IPS DF 6.9 (cell line): Measurements from ENCODE around the gene B4GALNT4.
"Not testable (repeated sequence)": the region's sequence is repeated elsewhere in the genome, so short reads cannot be mapped to it uniquely, and the experiment has no call there.

Source experiments
- DNase-seq: peaks from one replicate; pipeline ENCODE4 v3.0.0-alpha.2; 2013; ENCODE audit warnings: low read depth, low spot score
- H3K27ac ChIP-seq: one replicate; pipeline ENCODE4 v1.5.1; 2013; ENCODE audit warnings: low read length, control low read depth
- H3K27me3 ChIP-seq: 2 replicates; pipeline ENCODE4 v1.6.1; 2013; ENCODE audit warnings: mild to moderate bottlenecking, low read length; ENCODE audit not compliant: control insufficient read depth, insufficient read depth
- H3K36me3 ChIP-seq: 2 replicates; pipeline ENCODE4 v1.6.1; 2013; ENCODE audit warnings: low read length; ENCODE audit not compliant: control insufficient read depth, insufficient read depth
- H3K4me1 ChIP-seq: 2 replicates; pipeline ENCODE4 v1.6.1; 2013; ENCODE audit warnings: low read length; ENCODE audit not compliant: control insufficient read depth, insufficient read depth
- H3K4me3 ChIP-seq: 2 replicates; pipeline ENCODE4 v1.5.1; 2013; ENCODE audit warnings: mild to moderate bottlenecking, low read length
- H3K9me3 ChIP-seq: 2 replicates; pipeline ENCODE4 v1.6.1; 2013; ENCODE audit warnings: low read length, inconsistent platforms; ENCODE audit not compliant: control insufficient read depth, insufficient read depth
- WGBS: extraction: QIAGEN DNeasy Blood & Tissue Kit; methylation state at CpG from one replicate; pipeline ENCODE4 v1.1.7; 2013; ENCODE audit warnings: mixed read lengths, missing lambda C conversion rate; ENCODE audit not compliant: insufficient read length, insufficient coverage; 5-methylcytosine and 5-hydroxymethylcytosine counted together

The B4GALNT4 gene

DNA sequence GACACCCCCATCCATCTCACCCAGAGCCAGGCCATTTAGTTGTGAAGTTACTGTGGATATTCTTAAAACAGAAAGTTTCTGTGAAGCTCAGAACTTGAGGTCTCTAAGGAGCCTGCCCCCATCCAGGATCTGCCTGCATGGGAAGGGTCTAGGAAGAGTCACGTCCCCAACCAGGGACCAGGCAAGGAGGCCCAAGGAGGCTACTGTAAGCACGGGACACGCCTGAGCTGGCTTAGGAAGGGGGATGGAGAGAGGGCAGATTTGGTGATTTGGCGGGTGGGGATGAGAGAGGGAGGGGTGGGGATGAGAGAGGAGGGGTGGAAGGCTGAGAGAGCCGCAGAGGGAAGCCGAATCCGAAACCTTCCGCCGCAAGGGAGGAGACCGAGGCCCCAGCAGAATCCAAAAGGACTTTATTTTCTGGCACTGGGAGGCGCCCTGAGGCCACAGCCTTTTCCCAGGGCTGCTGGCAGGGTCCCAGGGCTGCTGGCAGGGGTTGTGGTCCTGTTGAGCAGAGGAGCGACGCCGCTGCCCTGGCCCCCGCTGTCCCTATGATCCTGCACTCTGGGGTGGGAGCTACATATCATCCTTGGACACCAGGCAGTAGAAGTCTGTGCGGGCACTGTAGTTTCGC lies 36.1 kb downstream of the B4GALNT4 start:
- Histone ChIP-seq H3K4me1 (peaks cover 4% of the 10 kb centered on the region), H3K4me3 (no peak overlapping the region), H3K9me3 (no peaks in the 10 kb centered on the region), H3K27me3 (no peaks in the 10 kb centered on the region), H3K36me3 (peaks cover 13% of the 10 kb centered on the region; the same call in 1 of the 2 replicates), H3K27ac (no peak overlapping the region)
- DNase-seq, result no peak
- WGBS, result no CpG with 5 or more reads among the region's 17 CpGs

DNA sequence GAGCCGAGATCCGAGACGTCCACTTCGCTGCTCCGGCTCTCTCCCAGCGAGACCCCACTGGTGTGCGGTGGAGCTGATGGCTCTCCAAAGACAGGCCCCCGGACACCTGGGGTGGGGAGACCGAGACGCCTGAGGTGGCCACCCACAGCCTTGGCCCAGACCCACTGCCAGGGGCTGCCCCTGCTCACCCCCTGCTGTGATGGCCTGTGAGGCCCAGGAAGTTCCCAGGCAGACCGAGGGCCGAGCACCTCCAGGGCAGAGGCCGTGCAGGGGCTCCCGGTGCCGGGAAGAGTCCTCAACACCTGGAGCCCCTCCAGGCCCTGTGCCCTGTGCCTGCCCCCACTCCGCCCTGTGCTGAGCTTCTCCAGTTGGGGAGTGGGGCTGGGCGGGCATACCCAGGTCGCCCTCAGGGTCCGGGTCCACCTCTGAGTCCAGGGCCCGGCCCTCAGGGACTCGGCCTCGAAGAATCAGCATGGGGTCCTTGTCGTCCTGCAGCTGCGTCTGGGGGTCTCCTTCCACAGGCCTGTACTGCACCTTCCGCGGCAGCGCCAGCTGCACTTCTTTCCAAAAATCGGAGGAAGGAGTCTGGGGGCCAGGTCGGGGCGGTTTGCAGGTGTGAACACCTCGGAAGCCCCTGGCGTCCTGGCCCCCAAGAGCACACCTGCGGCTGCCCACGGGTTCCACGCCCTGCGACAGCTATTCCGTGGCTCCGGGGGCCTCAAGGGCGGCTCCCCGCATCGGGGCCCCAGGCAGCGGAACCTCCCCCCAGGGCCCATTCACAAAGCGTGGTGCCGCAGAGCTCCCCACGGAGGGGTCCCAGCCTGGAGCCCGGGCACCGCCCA lies 36.9 kb downstream of the B4GALNT4 start:
- H3K4me3 ChIP-seq, result peak overlapping the region; percentile 32; the same call in 1 of the 2 replicates
- no peaks in the 10 kb centered on the region for H3K27me3 ChIP-seq
- peaks cover 4% of the 10 kb centered on the region for H3K4me1 ChIP-seq
- H3K27ac ChIP-seq, result no peak overlapping the region
- peaks cover 13% of the 10 kb centered on the region; the same call in 1 of the 2 replicates for H3K36me3 ChIP-seq
- no peaks in the 10 kb centered on the region for H3K9me3 ChIP-seq
- no peak for DNase-seq
- no CpG with 5 or more reads among the region's 47 CpGs for WGBS

DNA sequence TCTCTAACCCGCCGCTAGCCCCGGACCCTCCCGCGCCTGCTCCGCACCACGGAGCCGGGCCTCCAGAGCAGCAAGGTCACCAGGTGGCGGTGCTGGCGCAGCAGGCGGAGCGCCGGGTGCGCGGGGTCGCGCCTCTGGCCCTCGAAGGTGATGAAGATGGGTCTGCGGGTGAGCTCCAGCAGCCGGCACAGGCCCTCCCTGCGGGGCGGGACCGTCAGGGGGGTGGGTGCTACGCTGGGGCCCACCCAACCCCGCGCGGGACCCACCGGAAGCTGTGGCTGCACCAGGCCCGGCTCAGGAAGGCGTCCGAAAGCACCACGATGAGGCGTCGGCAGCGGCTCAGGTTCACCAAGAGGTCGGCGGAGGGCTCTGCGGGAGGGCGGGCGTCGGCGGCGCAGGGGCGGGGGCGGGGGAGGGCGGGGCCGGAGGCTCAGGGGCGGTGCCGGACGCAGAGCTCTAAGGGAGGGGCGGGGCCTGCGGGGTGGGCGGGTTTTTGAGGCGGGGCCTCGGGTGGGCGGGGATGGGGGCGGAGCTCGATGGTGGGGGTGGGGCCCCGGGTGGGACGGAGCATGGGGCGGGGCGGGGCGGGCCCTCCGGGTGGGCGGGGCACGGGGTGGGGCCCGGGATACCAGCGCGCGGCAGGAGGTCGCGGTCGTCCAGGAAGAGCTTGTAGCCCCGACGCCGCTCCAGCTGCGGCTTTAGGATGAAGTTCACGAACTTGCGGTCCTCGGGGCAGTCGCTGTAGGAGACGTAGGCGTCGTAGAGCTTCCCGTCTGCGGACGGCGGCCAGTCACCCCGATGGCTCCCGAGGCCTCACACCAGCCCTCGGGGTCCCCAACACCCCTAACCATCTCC lies 37.7 kb downstream of the B4GALNT4 start:
- Histone ChIP-seq H3K4me3 (peak overlapping the region; percentile 32; the same call in 1 of the 2 replicates), H3K27me3 (no peaks in the 10 kb centered on the region), H3K36me3 (peaks cover 13% of the 10 kb centered on the region; the same call in 1 of the 2 replicates), H3K27ac (no peak overlapping the region), H3K9me3 (no peaks in the 10 kb centered on the region), H3K4me1 (peaks cover 4% of the 10 kb centered on the region)
- DNase-seq, result no peak
- no CpG with 5 or more reads among the region's 91 CpGs for WGBS

DNA sequence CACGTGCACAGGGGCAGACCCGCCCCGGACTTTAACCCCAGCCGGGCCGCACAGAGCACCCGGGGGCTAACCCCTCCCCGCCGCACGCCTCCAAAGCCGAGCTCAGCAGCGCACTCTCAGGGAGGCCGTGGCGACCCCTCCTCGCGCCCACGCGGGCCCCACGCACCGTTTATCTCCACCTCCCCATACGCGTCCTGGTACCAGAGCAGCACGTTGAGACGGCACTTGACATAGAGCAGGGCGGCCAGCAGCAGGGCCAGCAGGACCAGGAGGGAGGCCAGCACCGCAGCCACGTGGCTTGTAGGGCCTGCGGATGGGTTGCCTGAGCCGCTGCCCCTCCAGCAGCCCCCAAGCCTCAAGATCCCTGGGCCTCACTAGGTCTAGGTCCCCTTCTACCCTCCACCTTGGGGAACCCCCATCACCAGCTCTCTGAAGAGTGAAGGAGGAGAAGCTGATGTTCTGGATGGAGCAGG lies 38.4 kb downstream of the B4GALNT4 start:
- WGBS, result no CpG with 5 or more reads among the region's 28 CpGs

DNA sequence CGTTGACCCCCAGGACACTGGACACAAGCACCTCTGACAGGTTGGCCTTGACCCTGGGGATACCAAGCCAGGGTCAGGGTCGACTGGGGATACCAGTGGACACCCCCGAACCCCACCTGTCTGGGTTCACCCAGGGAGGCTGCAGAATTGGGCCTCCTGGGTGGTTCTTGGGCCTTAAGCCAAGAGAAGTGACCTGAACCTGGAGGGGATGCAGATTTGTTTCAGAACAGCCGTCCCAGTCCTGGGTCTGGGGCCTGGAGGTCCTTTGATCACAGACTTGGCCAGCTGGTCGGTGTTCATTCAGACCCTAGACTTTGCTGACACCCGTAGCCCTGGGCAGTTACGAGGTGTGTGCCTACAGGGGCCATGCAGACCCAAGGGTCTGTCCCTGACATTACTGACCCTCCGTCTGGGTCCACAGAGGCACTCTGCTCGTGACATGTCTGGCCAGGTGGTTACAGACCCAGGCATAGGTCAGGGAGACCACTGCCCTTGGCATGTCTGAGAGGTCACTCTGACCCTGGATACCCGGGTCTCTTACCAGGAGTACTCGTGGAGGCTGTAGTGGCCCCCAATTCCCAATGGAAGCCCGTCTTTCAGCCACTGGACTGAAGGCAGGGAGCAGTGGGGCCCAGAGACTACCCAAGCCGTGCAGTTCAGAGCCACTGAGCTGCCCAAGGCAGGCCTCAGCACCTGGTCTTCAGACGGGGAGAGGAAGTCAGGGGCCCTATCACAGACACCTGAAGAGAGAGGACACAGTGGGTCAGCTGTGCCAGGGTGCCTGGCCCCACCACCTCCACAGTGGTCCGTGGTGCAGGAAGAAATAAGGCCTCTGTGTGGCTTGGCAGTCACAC lies 39.1 kb downstream of the B4GALNT4 start:
- H3K4me1 ChIP-seq, result peaks cover 4% of the 10 kb centered on the region
- peaks cover 13% of the 10 kb centered on the region; the same call in 1 of the 2 replicates for H3K36me3 ChIP-seq
- no peak overlapping the region for H3K4me3 ChIP-seq
- WGBS, result no CpG with 5 or more reads among the region's 15 CpGs
- DNase-seq, result no peak
- H3K27ac ChIP-seq, result no peak overlapping the region
- no peaks in the 10 kb centered on the region for H3K9me3 ChIP-seq
- H3K27me3 ChIP-seq, result no peaks in the 10 kb centered on the region

More for the DNA sequence above, 38.4 kb downstream of the B4GALNT4 start:
- Histone ChIP-seq H3K4me3 (no peak overlapping the region), H3K36me3 (peaks cover 13% of the 10 kb centered on the region; the same call in 1 of the 2 replicates), H3K27me3 (no peaks in the 10 kb centered on the region), H3K9me3 (no peaks in the 10 kb centered on the region), H3K4me1 (peaks cover 4% of the 10 kb centered on the region), H3K27ac (no peak overlapping the region)
- DNase-seq, result no peak

DNA sequence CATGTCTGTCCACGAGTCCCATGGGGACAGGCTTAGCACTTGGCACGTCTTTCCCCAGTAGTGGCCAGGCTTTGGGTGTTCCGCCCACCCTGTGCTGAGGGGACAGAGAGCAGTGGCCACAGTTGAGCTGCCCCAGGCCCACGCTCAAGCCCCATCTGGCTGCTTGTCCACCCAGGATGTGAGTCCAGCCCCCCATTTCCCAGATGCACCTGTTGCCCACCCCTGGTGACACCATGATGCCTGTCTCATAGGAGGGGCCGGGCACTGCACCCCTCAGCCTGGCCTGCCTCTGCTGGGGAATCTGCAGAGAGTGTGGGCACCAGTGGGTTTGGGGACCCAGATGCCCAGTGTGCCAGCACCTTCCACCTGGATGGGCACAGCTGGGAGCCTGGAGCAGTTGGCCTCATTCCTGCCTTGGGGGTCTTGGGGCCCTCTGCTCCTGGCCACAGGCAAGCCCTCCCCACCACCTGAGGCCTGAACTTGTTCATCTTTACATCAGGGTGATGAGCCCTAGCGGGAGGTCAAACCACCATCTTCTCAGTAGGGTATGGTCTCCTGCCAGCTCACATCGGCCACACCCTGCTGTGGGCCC lies 39.8 kb downstream of the B4GALNT4 start:
- DNase-seq, result no peak
- WGBS, result no CpG with 5 or more reads among the region's 7 CpGs
- Histone ChIP-seq H3K4me1 (peaks cover 4% of the 10 kb centered on the region), H3K27me3 (no peaks in the 10 kb centered on the region), H3K9me3 (no peaks in the 10 kb centered on the region), H3K27ac (no peak overlapping the region), H3K4me3 (no peak overlapping the region), H3K36me3 (peaks cover 9% of the 10 kb centered on the region; the same call in 1 of the 2 replicates)

DNA sequence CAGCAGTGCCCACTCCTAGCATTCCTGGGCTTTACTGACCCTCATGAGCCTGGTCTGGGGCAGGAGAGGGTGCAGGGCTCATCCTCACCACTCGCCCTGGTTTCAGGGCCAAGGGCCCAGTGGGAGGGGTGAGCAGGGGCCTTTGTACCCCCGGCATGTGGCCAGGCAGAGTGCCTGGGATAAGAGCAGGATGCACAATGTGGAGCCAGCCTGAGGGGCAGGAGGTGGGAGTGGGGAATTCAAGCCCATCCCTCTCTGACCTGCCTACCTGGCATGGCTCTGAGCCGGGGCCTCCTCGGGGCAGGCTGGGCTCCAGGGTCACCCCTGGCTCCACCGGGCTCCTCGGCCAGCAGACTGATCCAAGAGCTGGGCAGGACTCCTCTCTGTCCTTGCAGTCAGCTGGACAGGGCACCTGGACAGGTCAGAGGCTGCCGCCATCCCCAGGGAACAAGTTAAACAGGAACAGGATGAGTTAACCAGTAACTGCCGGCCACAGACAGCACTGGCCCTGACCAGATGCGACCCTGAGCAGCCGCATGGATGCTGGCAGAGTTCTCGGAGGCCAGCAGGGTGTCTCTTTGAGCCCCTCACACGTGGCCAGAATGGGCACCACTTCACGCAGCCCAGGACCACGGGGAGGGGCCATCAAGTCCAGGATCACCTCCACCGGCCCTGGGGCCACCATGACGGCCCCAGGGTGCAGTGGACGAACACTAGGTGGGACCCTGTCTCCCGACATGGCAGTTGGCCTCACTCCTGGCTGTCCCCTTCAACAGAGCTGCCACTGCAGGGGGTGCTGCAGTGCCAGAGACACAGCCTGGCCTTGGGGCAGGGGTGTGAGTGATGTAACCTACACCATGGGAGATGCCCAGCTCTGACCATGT lies 40.5 kb downstream of the B4GALNT4 start:
- H3K4me3 ChIP-seq, result no peak overlapping the region
- no peaks in the 10 kb centered on the region for H3K9me3 ChIP-seq
- no peak overlapping the region for H3K27ac ChIP-seq
- DNase-seq, result no peak
- peaks cover 5% of the 10 kb centered on the region; the same call in 1 of the 2 replicates for H3K36me3 ChIP-seq
- H3K4me1 ChIP-seq, result peaks cover 9% of the 10 kb centered on the region
- H3K27me3 ChIP-seq, result no peaks in the 10 kb centered on the region
- WGBS, result no CpG with 5 or more reads among the region's 18 CpGs

DNA sequence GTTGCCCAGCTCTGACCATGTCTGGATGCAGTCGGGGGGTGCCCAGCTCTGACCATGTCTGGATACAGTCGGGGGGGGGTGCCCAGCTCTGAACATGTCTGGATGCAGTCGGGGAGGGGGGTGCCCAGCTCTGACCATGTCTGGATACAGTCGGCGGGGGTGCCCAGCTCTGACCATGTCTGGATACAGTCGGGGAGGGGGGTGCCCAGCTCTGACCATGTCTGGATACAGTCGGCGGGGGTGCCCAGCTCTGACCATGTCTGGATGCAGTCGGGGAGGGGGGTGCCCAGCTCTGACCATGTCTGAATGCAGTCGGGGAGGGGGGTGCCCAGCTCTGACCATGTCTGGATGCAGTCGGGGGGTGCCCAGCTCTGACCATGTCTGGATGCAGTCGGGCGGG lies 41.4 kb downstream of the B4GALNT4 start:
- not testable (repeated sequence) for H3K4me3 ChIP-seq, DNase-seq, H3K36me3 ChIP-seq, H3K9me3 ChIP-seq, H3K27ac ChIP-seq, H3K27me3 ChIP-seq
- H3K4me1 ChIP-seq, result peaks cover 12% of the 10 kb centered on the region
- no CpG with 5 or more reads among the region's 13 CpGs for WGBS

DNA sequence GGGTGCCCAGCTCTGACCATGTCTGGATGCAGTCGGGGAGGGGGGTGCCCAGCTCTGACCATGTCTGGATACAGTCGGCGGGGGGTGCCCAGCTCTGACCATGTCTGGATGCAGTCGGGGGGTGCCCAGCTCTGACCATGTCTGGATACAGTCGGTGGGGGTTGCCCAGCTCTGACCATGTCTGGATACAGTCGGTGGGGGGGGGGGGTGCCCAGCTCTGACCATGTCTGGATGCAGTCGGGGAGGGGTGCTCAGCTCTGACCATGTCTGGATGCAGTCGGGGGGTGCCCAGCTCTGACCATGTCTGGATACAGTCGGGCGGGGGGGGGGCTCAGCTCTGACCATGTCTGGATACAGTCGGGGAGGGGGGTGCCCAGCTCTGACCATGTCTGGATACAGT lies 42.2 kb downstream of the B4GALNT4 start:
- not testable (repeated sequence) for H3K9me3 ChIP-seq, H3K27me3 ChIP-seq, H3K4me3 ChIP-seq, H3K27ac ChIP-seq, DNase-seq, H3K36me3 ChIP-seq
- no CpG with 5 or more reads among the region's 11 CpGs for WGBS
- H3K4me1 ChIP-seq, result peaks cover 17% of the 10 kb centered on the region
